HCT116 (cell line): ENCODE measurements around the gene FGD4. TPM values are rescaled to one million over a fixed set of nuclear protein-coding genes. Genes with fewer than 3 reads are reported as not detected.
A peak's percentile ranks its signal among the peaks of the same experiment; 100 is the strongest.

ENCODE experiments used
- ATAC-seq: fragments of 200-7000 bp; cut with Tn5 transposase; 2 replicates; pipeline ENCODE4 v1.9.1; 2020; ENCODE audit warnings: mild to moderate bottlenecking, moderate library complexity
- BruUV-seq: library from RNA; stranded (reverse); fragments of 400-500 nt; replicated peaks from 2 replicates; lab custom pipeline; 2021; lab: Mats Ljungman, UMichigan
- CTCF ChIA-PET: fragments of 300-600 bp; sonication (Branson Sonifier 250); formaldehyde crosslinking; loops from one replicate; lab custom pipeline; 2021; ENCODE audit warnings: antibody characterized with exemption; lab: Charles Lee
- POLR2A ChIA-PET: fragments of 300-600, 350-600 bp; sonication (Branson Sonifier 250); formaldehyde crosslinking; loops from one replicate; lab custom pipeline; 2021; ENCODE audit warnings: antibody characterized with exemption; lab: Charles Lee
- RAD21 ChIA-PET, 2 experiments: fragments of 300-600 bp; sonication (Branson Sonifier 250); formaldehyde crosslinking; loops; one replicate each; lab custom pipeline; 2023; ENCODE audit warnings: low total read pairs in 2 of 2; ENCODE audit not compliant: uncharacterized antibody in 2 of 2, unreplicated experiment in 2 of 2, low non-redundant PET in 1 of 2; lab: Charles Lee
- DNase-seq: peaks from one replicate; pipeline ENCODE4 v3.0.0-alpha.2; 2010; ENCODE audit warnings: low read depth, low spot score
- H2AFZ ChIP-seq: fragments of 200-600 bp; shearing (Covaris generic), sonication (generic); 2 replicates; pipeline ENCODE4 v1.6.1; 2017; ENCODE audit warnings: low read depth, mixed run types, mixed read lengths, antibody characterized with exemption, low read length; ENCODE audit not compliant: poor library complexity, severe bottlenecking
- H3K27ac ChIP-seq: 2 replicates; pipeline ENCODE4 v1.5.1; 2012; ENCODE audit warnings: low read depth, low read length
- H3K27me3 ChIP-seq: fragments of 200-600 bp; sonication (generic); 2 replicates; pipeline ENCODE4 v1.6.1; 2016; ENCODE audit warnings: mixed run types, low read length, mixed read lengths; ENCODE audit not compliant: insufficient read depth
- H3K36me3 ChIP-seq, 2 experiments: fragments of 200-500 bp in 1 of 2; fragments of 200-600 bp in 1 of 2; sonication (Bioruptor generic) in 1 of 2; sonication (generic) in 1 of 2; 2 replicates each; pipeline versions ENCODE4 v1.5.1 to v1.6.1; 2014 to 2016; ENCODE audit warnings: low read length in 2 of 2, inconsistent platforms in 1 of 2, mixed read lengths in 1 of 2, mixed run types in 1 of 2; ENCODE audit not compliant: insufficient read depth in 2 of 2, control insufficient read depth in 1 of 2
- H3K4me1 ChIP-seq, 2 experiments: fragments of 200-600 bp in 1 of 2; sonication (generic) in 1 of 2; 2 replicates each; pipeline versions ENCODE4 v1.5.1 to v1.6.1; 2012 to 2017; ENCODE audit warnings: low read length in 2 of 2, inconsistent platforms in 1 of 2, mild to moderate bottlenecking in 1 of 2, mixed read lengths in 1 of 2, mixed run types in 1 of 2, moderate library complexity in 1 of 2; ENCODE audit not compliant: insufficient read depth in 2 of 2, control insufficient read depth in 1 of 2
- H3K4me2 ChIP-seq: fragments of 200-600 bp; sonication (generic); 2 replicates; pipeline ENCODE4 v1.6.1; 2017; ENCODE audit warnings: mixed run types, low read length, mixed read lengths
- H3K4me3 ChIP-seq, 2 experiments: fragments of 200-600 bp in 1 of 2; sonication (generic) in 1 of 2; replicated peaks in 1 of 2; 2 replicates each; pipeline ENCODE4 v1.5.1; 2011 to 2016; ENCODE audit warnings: low read length in 2 of 2, control low read depth in 1 of 2, low read depth in 1 of 2, mild to moderate bottlenecking in 1 of 2, mixed read lengths in 1 of 2, mixed run types in 1 of 2
- H3K79me2 ChIP-seq: fragments of 200-600 bp; sonication (generic); 2 replicates; pipeline ENCODE4 v1.6.1; 2017; ENCODE audit warnings: mild to moderate bottlenecking, mixed run types, low read length, moderate library complexity, mixed read lengths; ENCODE audit not compliant: insufficient read depth
- H3K9ac ChIP-seq: fragments of 200-600 bp; sonication (generic); 2 replicates; pipeline ENCODE4 v1.6.1; 2016; ENCODE audit warnings: low read length, mixed read lengths
- H3K9me2 ChIP-seq: fragments of 200-600 bp; sonication (generic), shearing (Covaris generic); 2 replicates; pipeline ENCODE4 v1.6.1; 2017; ENCODE audit warnings: mixed run types, mild to moderate bottlenecking, moderate library complexity; ENCODE audit not compliant: insufficient read depth
- H3K9me3 ChIP-seq, 2 experiments: fragments of 200-500 bp in 1 of 2; fragments of 200-600 bp in 1 of 2; sonication (Bioruptor generic) in 1 of 2; sonication (generic) in 1 of 2; 2 replicates each; pipeline ENCODE4 v1.6.1; 2014 to 2017; ENCODE audit warnings: low read length in 2 of 2, mixed read lengths in 2 of 2, inconsistent platforms in 1 of 2, low read depth in 1 of 2, mild to moderate bottlenecking in 1 of 2, mixed run types in 1 of 2, moderate library complexity in 1 of 2; ENCODE audit not compliant: control insufficient read depth in 1 of 2, insufficient read depth in 1 of 2
- H4K20me1 ChIP-seq: fragments of 200-600 bp; sonication (generic), shearing (Covaris generic); 2 replicates; pipeline ENCODE4 v1.6.1; 2017; ENCODE audit warnings: mixed run types, mild to moderate bottlenecking, moderate library complexity; ENCODE audit not compliant: insufficient read depth
- CEBPB ChIP-seq: IDR thresholded peaks from 2 replicates; pipeline ENCODE4 v1.6.1; 2012; ENCODE audit warnings: low read depth
- POLR2AphosphoS5 ChIP-seq: IDR thresholded peaks from 2 replicates; pipeline ENCODE4 v1.6.1; 2011; ENCODE audit warnings: mild to moderate bottlenecking, low read depth, low read length, moderate library complexity
- TCF7L2 ChIP-seq: IDR thresholded peaks from 2 replicates; pipeline ENCODE4 v1.7.0; 2011; ENCODE audit warnings: borderline replicate concordance, inconsistent platforms; ENCODE audit not compliant: insufficient read depth, insufficient read length; ENCODE audit errors: extremely low read depth
- intact Hi-C: fragments of 100-400 bp; cut with micrococcal nuclease; formaldehyde crosslinking; loops from 2 replicates; pipeline ENCODE4 v1.10.0; 2022
- total RNA-seq: library from RNA; stranded (reverse); gene quantifications from one replicate; pipeline ENCODE4 v1.2.1, GENCODE V29; 2021; ENCODE audit not compliant: unreplicated experiment
- TF ChIP-seq, protein P1 (sequence below): IDR thresholded peaks from 2 replicates; pipeline ENCODE4 v1.6.1; 2012
- TF ChIP-seq, protein P2 (sequence below), 3 experiments: fragments of 200-600 bp in 1 of 3; sonication (generic) in 1 of 3; IDR thresholded peaks in 2 of 3; conservative IDR thresholded peaks in 1 of 3; 2 replicates each; pipeline ENCODE4 v1.5.1; 2012 to 2017; ENCODE audit warnings: low read depth in 2 of 3, low read length in 2 of 3, antibody characterized with exemption in 1 of 3, borderline replicate concordance in 1 of 3, control low read depth in 1 of 3, mild to moderate bottlenecking in 1 of 3, mixed read lengths in 1 of 3, mixed run types in 1 of 3, moderate library complexity in 1 of 3; ENCODE audit not compliant: insufficient read depth in 1 of 3

The FGD4 gene
- total RNA-seq, 1 experiment from 2014 or later: 7.7 TPM

DNA sequence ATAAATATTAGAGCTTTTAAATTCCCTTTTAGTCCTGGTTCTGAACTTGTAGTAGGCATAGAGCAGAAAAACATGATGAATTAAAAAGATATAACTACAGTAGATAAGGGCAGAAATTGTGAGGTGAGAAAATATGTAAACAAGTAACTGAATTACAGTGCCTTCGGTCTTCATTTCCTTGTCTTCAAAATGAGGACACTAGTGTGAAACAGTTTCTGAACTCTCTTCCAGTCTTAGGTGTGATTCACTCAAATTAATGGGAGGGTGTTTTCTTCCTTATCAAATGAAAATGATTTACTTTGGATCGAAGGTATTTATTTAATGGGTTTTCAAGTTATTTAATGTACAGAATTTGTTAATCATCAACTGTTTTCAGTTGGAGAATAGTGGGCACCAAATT is 1.5 kb downstream of the FGD4 start:
- no peak for DNase-seq
- H3K9ac ChIP-seq: peak overlapping the region; percentile 66
- POLR2A ChIA-PET: interaction anchor here (1.3 kb wide), 1 partner anchor 354 kb away, joined by 4 read pairs; no protein-coding TSS in a partner anchor
- no peaks in the 10 kb centered on the region for H3K36me3 ChIP-seq
- ATAC-seq: no peak
- no peaks in the 10 kb centered on the region for H3K9me3 ChIP-seq
- no TSS peak for BruUV-seq
- H3K27ac ChIP-seq: peak overlapping the region; percentile 94; the same call in 1 of the 2 replicates
- H3K9me2 ChIP-seq: no peaks in the 10 kb centered on the region
- H3K4me1 ChIP-seq: peaks cover 13 to 23% of the 10 kb centered on the region in 2 experiments
- H3K27me3 ChIP-seq: no peaks in the 10 kb centered on the region
- CTCF ChIA-PET: no interaction called here
- H3K4me2 ChIP-seq: peak overlapping the region; percentile 86
- H2AFZ ChIP-seq: no peak overlapping the region
- H3K4me3 ChIP-seq: peak overlapping the region; percentile 66 to 83
- H3K79me2 ChIP-seq: peaks cover 22% of the 10 kb centered on the region
- intact Hi-C loops: loop anchor here (1.0 kb wide), 1 partner anchor 48 kb away; no protein-coding TSS in a partner anchor
- TF ChIP-seq POLR2AphosphoS5: no peak
- no peak for TF ChIP-seq CEBPB
- TF ChIP-seq TCF7L2: no peak
- RAD21 ChIA-PET: no interaction called here
- H4K20me1 ChIP-seq: no peaks in the 10 kb centered on the region

DNA sequence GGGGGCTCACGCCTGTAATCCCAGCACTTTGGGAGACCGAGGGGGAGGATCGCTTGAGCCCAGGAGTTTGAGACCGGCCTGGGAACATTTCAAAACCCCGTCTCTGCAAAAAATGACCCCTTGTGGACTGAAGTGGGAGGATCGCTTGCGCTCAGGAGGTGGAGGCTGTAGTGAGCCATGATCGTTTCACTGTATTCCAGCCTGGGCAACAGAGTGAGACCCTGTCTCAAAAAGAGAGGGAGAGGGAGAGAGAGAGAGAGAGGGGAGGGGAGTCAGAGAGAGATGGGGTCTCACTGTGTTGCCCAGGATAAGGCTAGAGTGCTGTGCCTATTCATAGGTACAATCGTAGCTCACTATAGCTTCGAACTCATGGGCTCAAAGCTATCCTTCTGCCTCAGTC is 2.8 kb downstream of the FGD4 start:
- Histone ChIP-seq H3K4me3 (no peak overlapping the region), H3K9me2 (no peaks in the 10 kb centered on the region), H3K4me2 (no peak overlapping the region), H4K20me1 (no peaks in the 10 kb centered on the region), H2AFZ (no peak overlapping the region), H3K27me3 (no peaks in the 10 kb centered on the region), H3K36me3 (no peaks in the 10 kb centered on the region), H3K79me2 (peaks cover 22% of the 10 kb centered on the region), H3K9me3 (no peaks in the 10 kb centered on the region), H3K9ac (no peak overlapping the region), H3K27ac (no peak overlapping the region), H3K4me1 (peaks cover 16 to 29% of the 10 kb centered on the region in 2 experiments)
- DNase-seq: no peak
- no TSS peak for BruUV-seq
- ChIA-PET POLR2A (interaction anchor here (0.6 kb wide), 1 partner anchor 41 kb away, joined by 3 read pairs; no protein-coding TSS in a partner anchor), RAD21 (interaction anchor here in 1 of 2 experiments (0.7 kb wide), 1 partner anchor 36 kb away, joined by 3 read pairs; no protein-coding TSS in a partner anchor), CTCF (no interaction called here)
- intact Hi-C loops: no loop called here
- ATAC-seq: no peak
- TF ChIP-seq, protein P1, sequence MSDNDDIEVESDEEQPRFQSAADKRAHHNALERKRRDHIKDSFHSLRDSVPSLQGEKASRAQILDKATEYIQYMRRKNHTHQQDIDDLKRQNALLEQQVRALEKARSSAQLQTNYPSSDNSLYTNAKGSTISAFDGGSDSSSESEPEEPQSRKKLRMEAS: no peak
- TF ChIP-seq, protein P2, sequence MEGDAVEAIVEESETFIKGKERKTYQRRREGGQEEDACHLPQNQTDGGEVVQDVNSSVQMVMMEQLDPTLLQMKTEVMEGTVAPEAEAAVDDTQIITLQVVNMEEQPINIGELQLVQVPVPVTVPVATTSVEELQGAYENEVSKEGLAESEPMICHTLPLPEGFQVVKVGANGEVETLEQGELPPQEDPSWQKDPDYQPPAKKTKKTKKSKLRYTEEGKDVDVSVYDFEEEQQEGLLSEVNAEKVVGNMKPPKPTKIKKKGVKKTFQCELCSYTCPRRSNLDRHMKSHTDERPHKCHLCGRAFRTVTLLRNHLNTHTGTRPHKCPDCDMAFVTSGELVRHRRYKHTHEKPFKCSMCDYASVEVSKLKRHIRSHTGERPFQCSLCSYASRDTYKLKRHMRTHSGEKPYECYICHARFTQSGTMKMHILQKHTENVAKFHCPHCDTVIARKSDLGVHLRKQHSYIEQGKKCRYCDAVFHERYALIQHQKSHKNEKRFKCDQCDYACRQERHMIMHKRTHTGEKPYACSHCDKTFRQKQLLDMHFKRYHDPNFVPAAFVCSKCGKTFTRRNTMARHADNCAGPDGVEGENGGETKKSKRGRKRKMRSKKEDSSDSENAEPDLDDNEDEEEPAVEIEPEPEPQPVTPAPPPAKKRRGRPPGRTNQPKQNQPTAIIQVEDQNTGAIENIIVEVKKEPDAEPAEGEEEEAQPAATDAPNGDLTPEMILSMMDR (IDR thresholded peaks at IDR 0.05 in 2 of 3, conservative IDR thresholded peaks at IDR 0.05 in 1 of 3; ENCODE audit: borderline replicate concordance in 1 of 3, insufficient read depth in 1 of 3, low read depth in 2 of 3, low read length in 2 of 3): peak in 1 of 3 experiments; percentile 9; a peak in 1 of 6 replicates
